Measurements from ENCODE around the gene REL.

REL gene

GRCh38 chr2:60847854-60848253 is 33.5 kb upstream of the REL start (continued):
- no peak for TF ChIP-seq PATZ1 (CRISPR knock-in tag; IDR thresholded peaks at IDR 0.05; ENCODE audit: borderline replicate concordance)
- TF ChIP-seq TOX (CRISPR knock-in tag; IDR thresholded peaks at IDR 0.05; ENCODE audit: borderline replicate concordance) = no peak
- TF ChIP-seq ISL1 (CRISPR knock-in tag; IDR thresholded peaks at IDR 0.05) = no peak
- TF ChIP-seq BACH2 (CRISPR knock-in tag; IDR thresholded peaks at IDR 0.05; ENCODE audit: borderline replicate concordance) = no peak
- TF ChIP-seq ZNF8 (CRISPR knock-in tag; IDR thresholded peaks at IDR 0.05) = no peak
- TF ChIP-seq ARNTL (CRISPR knock-in tag; IDR thresholded peaks at IDR 0.05; ENCODE audit: borderline replicate concordance, low read depth) = no peak
- no peak for TF ChIP-seq CSRNP3 (CRISPR knock-in tag; IDR thresholded peaks at IDR 0.05)
- no peak for TF ChIP-seq ESRRG (CRISPR knock-in tag; IDR thresholded peaks at IDR 0.05)
- no peak for TF ChIP-seq SNAI2 (CRISPR knock-in tag; IDR thresholded peaks at IDR 0.05)

GRCh38 chr2:60849187-60849586 is 32.2 kb upstream of the REL start:
- no peak for TF ChIP-seq BACH2 (CRISPR knock-in tag; IDR thresholded peaks at IDR 0.05; ENCODE audit: borderline replicate concordance)
- TF ChIP-seq CSDC2 (CRISPR knock-in tag; IDR thresholded peaks at IDR 0.05) = no peak
- no peak for TF ChIP-seq ARNTL (CRISPR knock-in tag; IDR thresholded peaks at IDR 0.05; ENCODE audit: borderline replicate concordance, low read depth)
- TF ChIP-seq TCF4 (CRISPR knock-in tag; IDR thresholded peaks at IDR 0.05; ENCODE audit: borderline replicate concordance) = no peak
- TF ChIP-seq RARB (CRISPR knock-in tag; IDR thresholded peaks at IDR 0.05) = no peak
- TF ChIP-seq PATZ1 (CRISPR knock-in tag; IDR thresholded peaks at IDR 0.05; ENCODE audit: borderline replicate concordance) = no peak
- TF ChIP-seq OSR1 (CRISPR knock-in tag; IDR thresholded peaks at IDR 0.05) = no peak
- no peak for TF ChIP-seq GLIS3 (CRISPR knock-in tag; IDR thresholded peaks at IDR 0.05)
- no peak for TF ChIP-seq ZNF8 (CRISPR knock-in tag; IDR thresholded peaks at IDR 0.05)
- no peak for TF ChIP-seq ZC3H10 (CRISPR knock-in tag; IDR thresholded peaks at IDR 0.05)
- TF ChIP-seq TOX (CRISPR knock-in tag; IDR thresholded peaks at IDR 0.05; ENCODE audit: borderline replicate concordance) = no peak
- no peak for TF ChIP-seq PPARA (CRISPR knock-in tag; IDR thresholded peaks at IDR 0.05; ENCODE audit: borderline replicate concordance)
- no peak for TF ChIP-seq CSRNP3 (CRISPR knock-in tag; IDR thresholded peaks at IDR 0.05)
- no peak for TF ChIP-seq ZNF565 (CRISPR knock-in tag; conservative IDR thresholded peaks at IDR 0.05; ENCODE audit: low read depth)
- TF ChIP-seq TSHZ2 (CRISPR knock-in tag; IDR thresholded peaks at IDR 0.05) = no peak
- no peak for TF ChIP-seq CREB5 (CRISPR knock-in tag; IDR thresholded peaks at IDR 0.05; ENCODE audit: low read depth)
- no peak for TF ChIP-seq ZFP3 (CRISPR knock-in tag; IDR thresholded peaks at IDR 0.05)
- no peak for TF ChIP-seq ISL1 (CRISPR knock-in tag; IDR thresholded peaks at IDR 0.05)
- TF ChIP-seq ZNF70 (CRISPR knock-in tag; IDR thresholded peaks at IDR 0.05) = no peak
- TF ChIP-seq ESRRG (CRISPR knock-in tag; IDR thresholded peaks at IDR 0.05) = no peak
- no peak for ATAC-seq

Measured in SK-N-SH treated with all-trans-retinoic acid at 6 μM for 48 hours (cell line).